Measurements from ENCODE around the gene MORC3. TPM values are rescaled to one million over a fixed set of nuclear protein-coding genes. Genes with fewer than 3 reads are reported as not detected.

MORC3 gene
- total RNA-seq, 1 experiment from 2014 or later, result 18.7 TPM

DNA sequence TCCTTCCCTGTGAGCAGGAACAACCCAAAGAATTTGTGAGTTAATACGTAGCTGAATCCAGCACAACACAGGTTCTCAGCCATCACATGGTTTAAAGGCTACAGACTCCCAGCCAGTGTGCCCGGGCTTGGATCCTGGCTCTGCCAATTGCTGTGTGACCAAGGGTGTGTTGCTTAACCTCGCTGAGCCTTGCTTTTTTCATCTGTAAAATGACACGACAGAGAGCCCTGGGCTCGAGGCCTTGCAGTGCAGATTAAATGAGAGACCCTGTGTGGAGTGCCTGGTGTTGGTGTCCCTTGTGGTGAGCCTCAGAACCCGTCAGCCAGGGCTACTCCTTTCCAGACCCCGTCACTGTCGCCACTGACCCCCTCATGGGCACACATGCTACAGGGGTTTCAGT, 104.6 kb downstream of the MORC3 start:
- H3K9me3 Mint-ChIP-seq, result no peaks in the 10 kb centered on the region; a peak in 1 of 5 replicates
- Histone ChIP-seq H3K56ac (ENCODE audit: insufficient read length, low read depth, low read length) (no peak overlapping the region), H2BK15ac (ENCODE audit: low read depth, low read length) (no peak overlapping the region), H3K4me2 (ENCODE audit: insufficient read depth, insufficient read length, low read length) (no peak overlapping the region), H4K8ac (replicated peaks; ENCODE audit: insufficient read length, low read depth, low read length) (no peak overlapping the region), H3K27ac (ENCODE audit: insufficient read length, low read depth, low read length) (no peak overlapping the region), H2AK5ac (ENCODE audit: insufficient read length, low read length) (no peak overlapping the region), H3K4ac (ENCODE audit: low read depth, low read length) (no peak overlapping the region), H4K20me1 (ENCODE audit: control insufficient read depth, insufficient read depth, insufficient read length) (peaks cover 4% of the 10 kb centered on the region), H3K9me3 (ENCODE audit: control insufficient read depth, low read depth, low read length) (no peaks in the 10 kb centered on the region), H3K79me2 (ENCODE audit: insufficient read depth, low read length) (no peaks in the 10 kb centered on the region), H2BK5ac (ENCODE audit: insufficient read length, low read length) (no peak overlapping the region), H4K5ac (ENCODE audit: insufficient read length, low read depth, low read length) (no peak overlapping the region), H3K23ac (ENCODE audit: insufficient read length, low read depth, low read length) (no peak overlapping the region), H3K9ac (ENCODE audit: extremely low read depth, insufficient read length, low read length) (no peak overlapping the region), H2BK120ac (ENCODE audit: low read depth, low read length, poor library complexity, severe bottlenecking) (no peak overlapping the region), H2BK12ac (ENCODE audit: insufficient read length, low read depth, low read length) (no peak overlapping the region), H2AFZ (ENCODE audit: low read length) (no peak overlapping the region), H3K23me2 (ENCODE audit: insufficient read length, low read depth, low read length, poor library complexity, severe bottlenecking) (no peaks in the 10 kb centered on the region), H3K27me3 (ENCODE audit: insufficient read depth, low read length) (no peaks in the 10 kb centered on the region), H3T11ph (ENCODE audit: low read length) (no peak overlapping the region), H3K79me1 (ENCODE audit: insufficient read depth, low read depth, low read length, poor library complexity, severe bottlenecking) (no peaks in the 10 kb centered on the region), H3K4me1 (ENCODE audit: insufficient read depth, low read length) (no peaks in the 10 kb centered on the region; the same call in 1 of the 2 replicates), H3K14ac (ENCODE audit: insufficient read depth, low read length) (no peak overlapping the region), H2BK20ac (ENCODE audit: low read depth, low read length, poor library complexity, severe bottlenecking) (no peak overlapping the region), H3K18ac (ENCODE audit: insufficient read length, low read depth, low read length) (no peak overlapping the region), H4K91ac (ENCODE audit: insufficient read length, low read depth, low read length) (no peak overlapping the region)
- no peak overlapping the region for H3K4me3 Mint-ChIP-seq
- TF ChIP-seq, protein P1, sequence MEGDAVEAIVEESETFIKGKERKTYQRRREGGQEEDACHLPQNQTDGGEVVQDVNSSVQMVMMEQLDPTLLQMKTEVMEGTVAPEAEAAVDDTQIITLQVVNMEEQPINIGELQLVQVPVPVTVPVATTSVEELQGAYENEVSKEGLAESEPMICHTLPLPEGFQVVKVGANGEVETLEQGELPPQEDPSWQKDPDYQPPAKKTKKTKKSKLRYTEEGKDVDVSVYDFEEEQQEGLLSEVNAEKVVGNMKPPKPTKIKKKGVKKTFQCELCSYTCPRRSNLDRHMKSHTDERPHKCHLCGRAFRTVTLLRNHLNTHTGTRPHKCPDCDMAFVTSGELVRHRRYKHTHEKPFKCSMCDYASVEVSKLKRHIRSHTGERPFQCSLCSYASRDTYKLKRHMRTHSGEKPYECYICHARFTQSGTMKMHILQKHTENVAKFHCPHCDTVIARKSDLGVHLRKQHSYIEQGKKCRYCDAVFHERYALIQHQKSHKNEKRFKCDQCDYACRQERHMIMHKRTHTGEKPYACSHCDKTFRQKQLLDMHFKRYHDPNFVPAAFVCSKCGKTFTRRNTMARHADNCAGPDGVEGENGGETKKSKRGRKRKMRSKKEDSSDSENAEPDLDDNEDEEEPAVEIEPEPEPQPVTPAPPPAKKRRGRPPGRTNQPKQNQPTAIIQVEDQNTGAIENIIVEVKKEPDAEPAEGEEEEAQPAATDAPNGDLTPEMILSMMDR (conservative IDR thresholded peaks at IDR 0.05), result no peak
- peaks cover 0 to 4% (median 2%) of the 10 kb centered on the region in 3 experiments; a peak in 3 of 7 replicates for H3K36me3 Mint-ChIP-seq (ENCODE audit: insufficient read depth in 1 of 3, low read depth in 3 of 3)
- WGBS (ENCODE audit: extremely low coverage, insufficient read length, low lambda C conversion rate), result no CpG with 5 or more reads among the region's 8 CpGs
- no peak for DNase-seq
- H3K27ac Mint-ChIP-seq, result no peak overlapping the region
- peaks cover 11 to 24% of the 10 kb centered on the region in 2 experiments for H3K4me1 Mint-ChIP-seq
- H3K27me3 Mint-ChIP-seq (ENCODE audit: low read depth), result no peaks in the 10 kb centered on the region
